ENCODE measurements around the gene C2orf92. TPM values are rescaled to one million over a fixed set of nuclear protein-coding genes. Genes with fewer than 3 reads are reported as not detected.
"Not testable (repeated sequence)": the region's sequence is repeated elsewhere in the genome, so short reads cannot be mapped to it uniquely, and the experiment has no call there.

Gene C2orf92
- total RNA-seq, 2 experiments from 2014 or later = 5.9 to 11.2 TPM

- Histone ChIP-seq H3K36me3 (ENCODE audit: insufficient read depth, low read length) (no peaks in the 10 kb centered on the region), H3K9me2 (ENCODE audit: insufficient read depth, low read length) (no peaks in the 10 kb centered on the region), H4K20me1 (ENCODE audit: insufficient read depth, low read length) (no peaks in the 10 kb centered on the region), H3K9me3 (ENCODE audit: low read length) (no peaks in the 10 kb centered on the region), H3K4me2 (ENCODE audit: low read length) (no peak overlapping the region), H2AFZ (ENCODE audit: low read length) (no peak overlapping the region), H3K4me1 (ENCODE audit: insufficient read depth, low read length, poor library complexity, severe bottlenecking) (no peaks in the 10 kb centered on the region), H3K4me3 (ENCODE audit: low read depth, low read length, poor library complexity, severe bottlenecking) (no peak overlapping the region), H3K79me2 (ENCODE audit: insufficient read depth, low read depth, low read length) (no peaks in the 10 kb centered on the region), H3K27ac (ENCODE audit: low read depth, low read length, poor library complexity, severe bottlenecking) (no peak overlapping the region)
- no peak for DNase-seq (ENCODE audit: low spot score)
- CTCF ChIA-PET (ENCODE audit: unreplicated experiment) = no interaction called here
- POLR2A ChIA-PET = no interaction called here
- no TSS peak for BruUV-seq (replicated peaks)
- TF ChIP-seq EZH2phosphoT487 (IDR thresholded peaks at IDR 0.05; ENCODE audit: borderline replicate concordance, low read depth, low read length) = no peak
- no peak for TF ChIP-seq CTCF (conservative IDR thresholded peaks at IDR 0.05; ENCODE audit: low read length)
- intact Hi-C loops (cut with micrococcal nuclease; ENCODE audit: unreplicated experiment) = no loop called here
Observed at GRCh38 chr2:97676620-97677019, 7.1 kb downstream of the C2orf92 start.

GRCh38 chr2:97677480-97677879 lies 8.0 kb downstream of the C2orf92 start:
- intact Hi-C loops (cut with micrococcal nuclease; ENCODE audit: unreplicated experiment) = no loop called here
- Histone ChIP-seq H3K4me1 (ENCODE audit: insufficient read depth, low read length, poor library complexity, severe bottlenecking) (no peaks in the 10 kb centered on the region), H3K27ac (ENCODE audit: low read depth, low read length, poor library complexity, severe bottlenecking) (no peak overlapping the region), H3K9me3 (ENCODE audit: low read length) (no peaks in the 10 kb centered on the region), H2AFZ (ENCODE audit: low read length) (no peak overlapping the region), H3K4me2 (ENCODE audit: low read length) (no peak overlapping the region), H3K36me3 (ENCODE audit: insufficient read depth, low read length) (no peaks in the 10 kb centered on the region), H4K20me1 (ENCODE audit: insufficient read depth, low read length) (no peaks in the 10 kb centered on the region), H3K4me3 (ENCODE audit: low read depth, low read length, poor library complexity, severe bottlenecking) (no peak overlapping the region), H3K79me2 (ENCODE audit: insufficient read depth, low read depth, low read length) (no peaks in the 10 kb centered on the region), H3K9me2 (ENCODE audit: insufficient read depth, low read length) (no peaks in the 10 kb centered on the region)
- CTCF ChIA-PET (ENCODE audit: unreplicated experiment) = no interaction called here
- DNase-seq (ENCODE audit: low spot score) = no peak
- BruUV-seq (replicated peaks) = no TSS peak
- TF ChIP-seq EZH2phosphoT487 (IDR thresholded peaks at IDR 0.05; ENCODE audit: borderline replicate concordance, low read depth, low read length) = no peak
- no peak for TF ChIP-seq CTCF (conservative IDR thresholded peaks at IDR 0.05; ENCODE audit: low read length)
- POLR2A ChIA-PET = no interaction called here

- POLR2A ChIA-PET = no interaction called here
- Histone ChIP-seq H3K4me3 (ENCODE audit: low read depth, low read length, poor library complexity, severe bottlenecking) (no peak overlapping the region), H3K9me2 (ENCODE audit: insufficient read depth, low read length) (no peaks in the 10 kb centered on the region), H2AFZ (ENCODE audit: low read length) (no peak overlapping the region), H3K4me1 (ENCODE audit: insufficient read depth, low read length, poor library complexity, severe bottlenecking) (no peaks in the 10 kb centered on the region), H4K20me1 (ENCODE audit: insufficient read depth, low read length) (no peaks in the 10 kb centered on the region), H3K9me3 (ENCODE audit: low read length) (no peaks in the 10 kb centered on the region), H3K27ac (ENCODE audit: low read depth, low read length, poor library complexity, severe bottlenecking) (no peak overlapping the region), H3K36me3 (ENCODE audit: insufficient read depth, low read length) (no peaks in the 10 kb centered on the region), H3K4me2 (ENCODE audit: low read length) (no peak overlapping the region), H3K79me2 (ENCODE audit: insufficient read depth, low read depth, low read length) (no peaks in the 10 kb centered on the region)
- no peak for TF ChIP-seq EZH2phosphoT487 (IDR thresholded peaks at IDR 0.05; ENCODE audit: borderline replicate concordance, low read depth, low read length)
- TF ChIP-seq CTCF (conservative IDR thresholded peaks at IDR 0.05; ENCODE audit: low read length) = no peak
- intact Hi-C loops (cut with micrococcal nuclease; ENCODE audit: unreplicated experiment) = no loop called here
- no peak for DNase-seq (ENCODE audit: low spot score)
- no TSS peak for BruUV-seq (replicated peaks)
- CTCF ChIA-PET (ENCODE audit: unreplicated experiment) = no interaction called here
Observed at GRCh38 chr2:97678298-97678697, 8.8 kb downstream of the C2orf92 start.

GRCh38 chr2:97687235-97687634 lies 17.7 kb downstream of the C2orf92 start:
- DNase-seq (ENCODE audit: low spot score); CTCF ChIA-PET (ENCODE audit: unreplicated experiment); H3K4me1 ChIP-seq (ENCODE audit: insufficient read depth, low read length, poor library complexity, severe bottlenecking); BruUV-seq (replicated peaks); H3K27ac ChIP-seq (ENCODE audit: low read depth, low read length, poor library complexity, severe bottlenecking); H3K36me3 ChIP-seq (ENCODE audit: insufficient read depth, low read length); H4K20me1 ChIP-seq (ENCODE audit: insufficient read depth, low read length); H3K4me2 ChIP-seq (ENCODE audit: low read length); H3K9me3 ChIP-seq (ENCODE audit: low read length); intact Hi-C loops (cut with micrococcal nuclease; ENCODE audit: unreplicated experiment); POLR2A ChIA-PET; H3K4me3 ChIP-seq (ENCODE audit: low read depth, low read length, poor library complexity, severe bottlenecking); H3K9me2 ChIP-seq (ENCODE audit: insufficient read depth, low read length); H3K79me2 ChIP-seq (ENCODE audit: insufficient read depth, low read depth, low read length); H2AFZ ChIP-seq (ENCODE audit: low read length): not testable (repeated sequence)
